ENCODE results near the gene LRMDA.

Gene LRMDA

DNA sequence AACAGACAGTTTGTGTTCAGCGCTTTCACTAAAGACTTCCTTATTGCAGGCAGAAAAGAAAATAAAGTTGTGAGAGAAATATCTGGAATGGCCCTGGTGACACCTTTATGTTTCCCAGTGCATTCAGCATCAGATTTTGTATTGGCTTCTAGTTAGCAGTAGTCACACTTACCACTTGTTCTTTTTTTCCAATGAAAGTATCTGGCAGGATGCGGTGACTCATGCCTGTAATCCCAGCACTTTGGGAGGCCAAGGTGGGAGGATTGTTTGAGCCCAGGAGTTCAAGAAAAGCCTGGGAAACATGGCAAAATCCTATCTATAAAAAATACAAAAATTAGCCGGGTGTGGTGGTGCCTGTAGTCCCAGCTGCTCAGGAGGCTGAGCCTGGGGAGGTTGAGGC, 649.6 kb downstream of the LRMDA start:
- DNase-seq (ENCODE audit: low read depth) = no peak
- no peak overlapping the region for H3K4me3 ChIP-seq (ENCODE audit: low read length)
- TF ChIP-seq, protein P1, sequence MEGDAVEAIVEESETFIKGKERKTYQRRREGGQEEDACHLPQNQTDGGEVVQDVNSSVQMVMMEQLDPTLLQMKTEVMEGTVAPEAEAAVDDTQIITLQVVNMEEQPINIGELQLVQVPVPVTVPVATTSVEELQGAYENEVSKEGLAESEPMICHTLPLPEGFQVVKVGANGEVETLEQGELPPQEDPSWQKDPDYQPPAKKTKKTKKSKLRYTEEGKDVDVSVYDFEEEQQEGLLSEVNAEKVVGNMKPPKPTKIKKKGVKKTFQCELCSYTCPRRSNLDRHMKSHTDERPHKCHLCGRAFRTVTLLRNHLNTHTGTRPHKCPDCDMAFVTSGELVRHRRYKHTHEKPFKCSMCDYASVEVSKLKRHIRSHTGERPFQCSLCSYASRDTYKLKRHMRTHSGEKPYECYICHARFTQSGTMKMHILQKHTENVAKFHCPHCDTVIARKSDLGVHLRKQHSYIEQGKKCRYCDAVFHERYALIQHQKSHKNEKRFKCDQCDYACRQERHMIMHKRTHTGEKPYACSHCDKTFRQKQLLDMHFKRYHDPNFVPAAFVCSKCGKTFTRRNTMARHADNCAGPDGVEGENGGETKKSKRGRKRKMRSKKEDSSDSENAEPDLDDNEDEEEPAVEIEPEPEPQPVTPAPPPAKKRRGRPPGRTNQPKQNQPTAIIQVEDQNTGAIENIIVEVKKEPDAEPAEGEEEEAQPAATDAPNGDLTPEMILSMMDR (conservative IDR thresholded peaks at IDR 0.05; ENCODE audit: low read depth, low read length) = no peak

DNA sequence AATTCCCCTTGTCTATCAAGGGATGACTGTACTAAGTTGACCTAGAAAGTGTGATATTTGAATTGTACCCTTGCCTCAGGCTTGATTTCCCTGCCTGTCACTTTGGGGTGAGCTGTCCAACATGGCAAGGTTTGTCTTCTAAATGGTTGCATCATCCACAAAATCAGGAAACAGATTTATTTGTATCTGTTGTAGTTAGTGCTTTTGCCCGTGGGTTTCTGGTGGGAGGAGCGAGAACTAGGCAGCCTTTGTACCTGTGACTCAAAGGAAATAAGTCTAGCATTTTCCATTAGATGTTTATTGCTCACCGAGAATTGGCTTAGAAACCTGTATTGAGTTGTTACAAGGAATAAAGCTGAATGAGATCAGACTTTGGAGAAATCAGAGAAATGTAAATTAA, 650.8 kb downstream of the LRMDA start:
- DNase-seq (ENCODE audit: low read depth) = no peak
- H3K4me3 ChIP-seq (ENCODE audit: low read length) = no peak overlapping the region
- TF ChIP-seq, protein P1 (conservative IDR thresholded peaks at IDR 0.05; ENCODE audit: low read depth, low read length) = no peak

DNA sequence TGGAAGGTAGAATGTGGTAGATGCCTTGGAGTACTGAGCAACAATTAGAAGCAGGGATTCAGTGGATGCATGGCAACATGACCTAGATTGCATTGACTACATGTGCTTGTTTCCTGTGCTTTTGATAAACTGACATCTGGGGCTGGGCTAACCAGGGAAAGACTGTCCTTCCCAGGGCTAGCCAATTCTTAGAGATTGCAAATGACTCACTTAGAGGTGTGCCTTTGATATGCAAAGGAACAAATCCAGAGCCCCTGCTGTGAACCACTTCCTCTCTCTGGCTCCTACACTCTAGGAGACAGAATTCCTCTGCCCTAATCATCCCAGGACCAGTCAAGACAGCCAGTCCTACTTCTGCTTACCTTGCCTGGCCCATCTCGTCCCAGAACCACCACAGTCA, 651.5 kb downstream of the LRMDA start:
- DNase-seq (ENCODE audit: low read depth) = no peak
- H3K4me3 ChIP-seq (ENCODE audit: low read length) = no peak overlapping the region
- TF ChIP-seq, protein P1 (conservative IDR thresholded peaks at IDR 0.05; ENCODE audit: low read depth, low read length) = no peak

DNA sequence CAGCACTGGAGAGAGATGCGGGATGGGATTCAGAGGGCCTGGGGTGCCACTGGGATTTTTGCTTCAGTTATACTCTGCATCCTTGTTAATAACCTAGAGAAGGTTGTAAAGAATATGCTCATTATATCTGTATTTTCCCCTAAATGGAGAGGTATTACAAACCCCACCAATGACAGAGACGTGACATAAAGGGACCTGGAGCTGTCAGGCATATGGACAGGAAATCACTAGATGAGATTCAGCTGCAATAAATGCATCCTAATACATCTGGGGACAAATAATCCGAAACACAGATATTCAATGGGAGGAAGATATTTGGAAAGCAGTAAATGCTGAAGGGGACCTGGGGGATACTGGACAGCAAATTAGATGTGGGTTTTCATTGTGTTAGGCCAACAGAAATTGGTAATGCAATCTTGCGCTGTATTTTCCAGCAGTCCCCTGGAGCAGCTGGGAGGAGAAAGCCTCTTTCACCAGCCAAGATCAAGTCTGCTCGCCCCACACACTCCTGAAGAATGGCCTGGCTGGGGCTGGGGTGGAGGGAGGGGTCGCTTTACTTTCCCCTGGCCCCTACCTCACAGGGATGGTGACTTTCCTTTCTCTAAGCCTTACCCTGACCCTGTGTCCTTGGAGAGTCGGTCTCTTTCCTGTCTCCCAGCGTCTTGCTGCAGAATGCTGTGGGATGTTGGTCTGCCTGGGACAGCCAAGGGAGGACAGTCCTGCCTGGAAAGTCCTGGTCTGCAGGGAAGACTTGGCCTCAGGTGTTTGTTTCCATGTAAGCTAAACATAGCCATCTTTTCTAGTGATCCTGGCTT, 653.8 kb downstream of the LRMDA start:
- no peak for DNase-seq (ENCODE audit: low read depth)
- TF ChIP-seq, protein P1 (conservative IDR thresholded peaks at IDR 0.05; ENCODE audit: low read depth, low read length) = no peak

DNA sequence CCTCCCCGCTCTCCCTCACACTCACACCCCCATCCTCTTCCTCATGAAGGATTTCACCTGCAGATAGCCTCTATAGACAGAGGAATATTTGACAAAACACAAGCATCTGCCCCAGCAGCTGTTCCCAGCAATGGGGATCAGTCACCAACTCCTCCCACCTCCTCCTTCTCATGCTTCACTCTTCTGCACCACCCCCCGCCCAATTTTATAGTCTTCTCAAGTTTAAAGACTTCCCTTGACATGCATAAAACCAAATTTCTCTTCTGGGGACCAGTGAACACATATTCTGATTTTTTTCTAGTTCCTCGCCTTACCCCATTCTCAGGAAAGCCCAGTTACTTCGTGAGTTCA, 654.4 kb downstream of the LRMDA start:
- DNase-seq (ENCODE audit: low read depth) = no peak
- TF ChIP-seq, protein P1 (conservative IDR thresholded peaks at IDR 0.05; ENCODE audit: low read depth, low read length) = no peak
- no peak overlapping the region for H3K4me3 ChIP-seq (ENCODE audit: low read length)

More for the DNA sequence above, 653.8 kb downstream of the LRMDA start:
- H3K4me3 ChIP-seq (ENCODE audit: low read length) = no peak overlapping the region

DNA sequence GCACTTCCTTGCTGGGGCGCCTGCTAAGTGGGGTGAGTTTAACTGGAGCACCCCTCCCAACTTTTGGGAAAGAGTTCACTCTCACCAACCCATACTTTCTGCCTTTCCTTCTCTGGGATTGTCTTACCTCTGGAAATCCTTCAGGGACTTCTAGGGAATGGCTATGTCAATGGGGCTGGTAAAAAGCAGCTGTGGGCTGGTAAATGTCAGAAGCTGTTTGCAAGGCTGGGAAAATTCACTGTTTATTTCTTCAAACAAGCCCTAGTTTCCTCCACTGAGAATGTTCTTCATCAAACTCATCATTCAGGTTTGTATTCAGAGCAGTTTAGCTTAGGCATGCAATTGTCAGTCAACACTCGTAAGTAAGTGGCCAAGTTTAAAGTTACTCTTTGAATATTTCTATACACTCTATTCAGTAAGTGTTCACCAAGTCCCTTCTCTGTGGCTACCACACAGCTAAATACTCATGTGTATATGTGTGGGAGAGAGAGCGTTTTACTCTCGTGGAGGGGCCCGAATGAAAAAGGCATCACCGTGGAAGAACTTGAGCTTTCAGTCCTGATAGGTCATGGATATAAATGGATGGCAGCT, 654.8 kb downstream of the LRMDA start:
- TF ChIP-seq, protein P1 (conservative IDR thresholded peaks at IDR 0.05; ENCODE audit: low read depth, low read length) = no peak
- H3K4me3 ChIP-seq (ENCODE audit: low read length) = no peak overlapping the region

More for the DNA sequence above, 654.8 kb downstream of the LRMDA start:
- DNase-seq (ENCODE audit: low read depth) = no peak
